GM19328 (cell line): ENCODE data around the gene XPR1.

ENCODE experiments used
- ATAC-seq: cut with Tn5 transposase; IDR thresholded peaks from one replicate; pipeline ENCODE4 v1.9.1; 2021; ENCODE audit warnings: mild to moderate bottlenecking, moderate library complexity; ENCODE audit not compliant: unreplicated experiment

XPR1 gene

DNA sequence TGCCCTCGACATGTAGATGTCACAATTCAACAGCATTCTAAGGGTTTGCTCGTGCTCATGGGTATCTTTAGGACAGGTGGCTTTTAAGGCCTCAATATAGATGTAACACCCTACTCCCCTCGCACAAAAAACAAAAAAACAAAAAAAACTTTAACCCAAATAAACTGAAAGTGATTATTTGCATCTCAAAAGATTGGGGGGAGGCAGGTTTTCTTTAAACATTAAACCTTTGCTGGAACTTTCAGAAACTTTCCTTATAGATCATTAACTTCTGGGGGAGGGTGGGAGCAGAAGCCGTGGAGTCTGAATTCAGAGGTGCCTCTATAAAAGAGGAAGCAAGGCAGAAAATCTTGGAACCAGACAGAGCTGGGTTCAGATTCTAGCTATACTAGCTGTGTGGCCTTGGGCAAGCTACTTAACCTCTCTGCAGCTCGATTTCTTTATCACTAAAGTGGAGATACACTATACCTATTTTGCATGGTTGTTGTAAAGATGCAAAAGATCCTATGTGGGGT is 277.7 kb downstream of the XPR1 start:
- no peak for ATAC-seq

DNA sequence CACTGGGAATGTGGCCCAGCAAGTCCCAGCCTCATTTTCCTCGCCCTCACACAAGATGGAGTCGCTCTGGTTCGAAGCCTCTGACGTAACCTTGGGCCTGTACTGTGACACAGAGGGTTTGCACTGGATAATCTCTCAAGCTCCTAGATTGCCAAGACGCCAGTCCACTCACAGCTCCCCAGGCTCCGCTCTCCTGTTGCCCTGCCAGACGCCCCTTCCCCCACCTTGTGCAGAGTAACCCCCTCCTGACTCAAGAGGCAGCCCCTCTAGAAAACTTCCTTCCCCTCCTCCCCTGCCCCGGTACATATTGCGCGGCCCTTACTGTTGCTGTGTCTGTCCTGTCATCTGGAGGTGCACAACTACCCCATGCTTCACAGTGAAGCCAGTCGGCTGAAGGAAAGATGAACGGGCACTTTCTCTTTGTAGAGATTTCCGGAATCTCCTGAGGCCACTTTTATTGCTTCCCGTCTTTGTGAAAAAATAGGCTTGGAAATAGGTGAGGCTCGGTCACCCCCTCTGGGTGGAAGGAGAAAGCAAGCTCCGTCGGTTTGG is 279.9 kb downstream of the XPR1 start:
- ATAC-seq = no peak

DNA sequence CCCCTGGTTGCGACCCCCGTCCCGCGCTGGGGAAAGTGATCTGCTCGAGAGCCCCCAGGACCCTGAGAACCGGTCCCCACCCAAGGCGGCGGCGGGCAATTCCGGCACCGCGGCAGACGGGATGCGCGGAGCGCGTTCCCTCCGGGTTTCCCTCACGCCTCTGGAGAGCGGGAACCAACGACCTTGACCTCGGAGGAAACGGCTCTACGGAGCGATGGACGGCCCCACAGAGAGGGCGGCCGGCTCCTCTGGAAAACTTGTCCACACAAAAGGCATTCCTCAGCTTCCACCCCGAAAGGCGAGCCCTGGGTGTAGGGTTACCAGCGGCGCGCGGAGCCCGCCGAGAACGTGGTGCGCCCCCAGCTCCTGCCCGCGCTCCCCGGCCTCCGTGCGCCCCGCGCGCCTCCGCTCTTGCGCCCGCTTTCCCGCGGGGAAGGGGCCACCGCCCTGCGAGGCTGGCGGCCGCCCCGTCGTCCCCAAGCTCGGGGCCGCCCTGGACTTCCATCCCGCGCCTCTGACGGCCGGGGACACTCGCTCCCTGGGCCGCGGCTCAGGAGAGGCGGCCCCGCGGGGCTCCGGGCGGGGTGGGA is 280.5 kb downstream of the XPR1 start:
- ATAC-seq = no peak

DNA sequence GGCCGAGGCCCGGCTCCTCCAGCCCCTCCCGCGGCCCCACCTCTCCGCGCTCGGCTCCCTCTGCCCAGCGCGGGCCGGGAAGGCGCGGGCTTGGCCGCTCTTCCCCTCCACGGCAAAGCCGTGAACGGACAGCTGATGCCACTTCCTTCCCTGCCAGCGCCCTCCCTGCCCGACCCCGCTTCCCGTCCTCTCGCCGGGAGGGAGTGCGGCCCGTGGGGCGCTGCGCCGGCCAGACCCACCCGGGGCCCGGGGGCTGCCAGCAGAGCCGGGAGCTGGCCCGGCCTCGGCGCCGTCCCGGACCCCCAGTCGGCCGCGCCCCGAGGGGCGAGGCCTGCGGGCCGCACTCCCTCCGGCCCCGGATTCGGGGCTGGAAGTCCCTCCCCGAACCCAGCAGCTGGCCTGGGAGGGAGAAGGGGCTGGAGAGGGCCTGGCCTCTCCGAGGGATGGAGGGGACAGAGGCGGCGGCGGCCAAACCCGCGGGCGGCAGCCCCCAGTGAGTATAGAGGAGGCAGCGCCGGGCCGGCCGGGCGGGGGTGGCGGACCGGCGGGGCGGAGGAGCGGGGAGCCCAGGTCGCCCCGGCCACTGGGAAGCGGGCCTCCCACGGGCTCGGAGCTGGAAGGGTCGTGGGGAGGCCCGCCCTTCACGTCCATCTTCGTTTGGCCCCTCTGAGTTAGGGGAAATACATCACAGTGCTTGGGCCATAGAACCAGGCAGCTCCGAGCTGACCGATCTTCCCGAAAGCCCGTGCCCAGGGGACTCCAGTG is 281.2 kb downstream of the XPR1 start, which contains the start of gene KIAA1614:
Gene KIAA1614, plus strand, starts transcription at position 97 of the 765 bp plus-strand sequence. Its CDS starts 347 bp downstream, at position 444.
- ATAC-seq = no peak

DNA sequence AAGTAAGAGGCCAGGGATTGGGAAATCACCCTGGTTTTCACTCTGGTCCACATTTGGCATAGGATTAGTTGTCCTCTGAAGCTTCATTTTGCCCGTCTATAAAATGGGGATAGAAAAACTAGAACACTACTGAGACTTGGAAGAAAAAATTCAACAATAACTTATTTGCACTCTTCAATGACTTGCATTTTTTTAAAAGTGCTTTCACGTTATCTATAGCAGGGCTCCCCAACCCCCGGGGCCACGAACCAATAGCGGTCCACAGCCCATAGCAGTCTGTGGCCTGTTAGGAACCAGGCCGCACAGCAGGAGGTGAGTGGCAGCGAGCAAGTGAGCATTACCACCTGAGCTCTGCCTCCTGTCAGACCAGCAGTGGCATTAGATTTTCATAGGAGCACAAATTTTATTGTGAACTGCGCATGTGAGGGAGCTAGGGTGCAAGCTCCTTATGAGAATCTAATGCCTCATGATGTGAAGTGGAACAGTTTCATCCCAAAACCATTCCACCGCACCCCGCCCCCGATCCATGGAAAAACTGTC is 283.7 kb downstream of the XPR1 start:
- ATAC-seq = no peak

DNA sequence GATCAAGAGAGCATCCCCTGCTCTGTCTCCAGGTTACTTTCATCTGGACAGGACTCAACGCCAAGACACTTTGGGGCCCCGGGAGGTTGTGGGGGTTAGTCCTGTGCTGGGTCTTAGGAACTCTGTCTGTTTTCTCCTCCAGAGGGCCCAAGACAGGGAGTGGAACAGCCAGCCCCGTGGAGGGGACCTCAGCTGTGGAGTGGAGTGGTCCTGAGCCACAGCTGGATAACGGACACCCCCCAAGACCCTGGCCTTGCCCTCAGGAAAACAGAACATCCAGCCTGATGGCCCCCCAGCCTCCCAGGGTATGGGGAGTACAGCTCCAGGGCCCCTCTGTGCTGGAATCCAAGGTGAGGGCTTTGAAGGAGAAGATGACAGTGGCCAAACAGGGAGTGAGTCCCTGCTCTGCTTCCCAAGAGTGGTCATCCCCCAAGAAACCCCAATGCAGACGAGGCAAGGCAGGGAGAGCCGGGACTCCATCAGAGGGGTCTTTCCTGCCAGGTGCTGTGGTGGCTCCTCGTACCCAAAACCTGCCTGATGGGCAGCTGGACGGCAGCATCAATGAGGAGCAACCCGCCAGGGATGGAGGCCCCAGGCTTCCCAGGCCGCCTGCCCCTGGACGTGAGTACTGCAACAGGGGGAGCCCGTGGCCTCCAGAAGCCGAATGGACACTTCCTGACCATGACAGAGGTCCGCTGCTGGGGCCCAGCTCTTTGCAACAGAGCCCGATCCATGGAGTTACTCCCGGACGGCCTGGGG is 284.4 kb downstream of the XPR1 start:
- ATAC-seq = no peak

DNA sequence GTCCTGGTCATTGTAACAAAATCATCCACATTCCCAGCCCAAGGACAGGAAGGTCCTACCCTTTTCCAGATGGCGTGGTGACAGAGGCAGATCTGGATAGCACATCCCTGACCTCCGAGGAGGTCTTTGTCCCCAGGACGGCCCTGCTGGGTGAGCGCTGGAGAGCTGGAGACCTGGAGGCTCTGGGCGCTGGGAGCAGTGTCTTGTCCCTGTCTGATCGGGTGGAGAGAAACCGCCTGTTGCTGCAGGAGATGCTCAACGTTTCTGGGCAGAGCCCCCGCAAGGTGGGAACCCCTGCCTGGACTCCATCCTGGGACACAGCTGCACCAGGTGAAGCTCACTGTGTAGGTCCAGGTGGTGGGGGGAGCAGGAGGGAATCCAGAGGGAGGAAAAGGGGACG is 284.9 kb downstream of the XPR1 start:
- no peak for ATAC-seq

DNA sequence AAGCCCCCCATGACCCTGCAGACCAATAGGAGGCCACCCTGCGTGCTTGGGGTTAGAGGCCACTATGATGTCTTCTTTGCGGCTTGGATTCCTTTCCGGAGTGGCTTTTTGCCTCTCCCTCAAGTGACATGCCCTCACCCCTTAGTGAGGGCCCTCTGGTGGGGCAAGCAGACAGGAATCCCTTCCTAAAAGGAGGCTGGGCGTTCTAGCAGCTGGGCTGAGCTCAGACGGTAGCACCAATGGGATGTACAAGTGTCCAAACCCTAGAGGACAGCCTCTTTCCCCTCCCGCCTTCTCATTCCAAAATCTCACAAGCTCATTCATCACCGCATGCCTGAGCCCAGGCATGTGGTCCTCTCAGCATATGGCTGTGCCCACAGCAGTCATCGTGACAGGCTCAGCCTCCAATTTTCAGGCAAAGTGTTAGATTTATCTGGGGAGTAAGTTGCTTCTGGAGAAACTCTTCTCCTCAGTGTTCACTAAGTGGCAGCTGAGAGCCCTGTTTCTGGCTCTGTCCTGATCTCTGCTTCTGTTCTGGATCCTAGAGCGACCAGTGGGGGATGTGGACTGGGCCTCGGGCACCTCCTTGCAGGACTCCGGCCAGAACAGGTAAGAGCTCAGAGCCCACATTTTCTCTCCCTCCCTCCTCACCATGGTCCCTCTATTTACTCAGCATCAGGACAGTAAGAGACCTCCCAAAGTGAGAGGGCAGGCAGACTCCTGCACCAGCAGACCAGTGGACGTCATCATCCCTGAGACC is 285.7 kb downstream of the XPR1 start:
- no peak for ATAC-seq

DNA sequence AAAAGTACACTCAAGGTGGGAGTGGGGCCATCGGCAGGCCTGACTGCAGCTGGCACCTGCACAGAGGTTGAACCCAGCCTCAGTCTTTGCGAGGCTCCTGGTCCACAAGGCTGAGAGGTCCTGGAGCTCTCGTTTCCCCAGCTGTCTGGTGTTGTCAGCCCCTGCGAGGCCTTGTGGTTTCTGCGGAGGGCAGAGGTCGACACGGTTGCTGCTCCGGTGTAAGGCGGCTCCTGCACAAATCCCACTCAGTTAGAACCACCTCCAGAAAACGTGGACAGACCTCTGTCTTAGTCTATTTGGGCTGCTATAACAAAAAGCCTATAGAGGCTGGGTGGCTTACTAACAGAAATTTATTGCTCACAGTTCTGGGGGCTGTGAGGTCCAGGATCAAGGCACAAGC is 286.7 kb downstream of the XPR1 start:
- ATAC-seq = no peak

DNA sequence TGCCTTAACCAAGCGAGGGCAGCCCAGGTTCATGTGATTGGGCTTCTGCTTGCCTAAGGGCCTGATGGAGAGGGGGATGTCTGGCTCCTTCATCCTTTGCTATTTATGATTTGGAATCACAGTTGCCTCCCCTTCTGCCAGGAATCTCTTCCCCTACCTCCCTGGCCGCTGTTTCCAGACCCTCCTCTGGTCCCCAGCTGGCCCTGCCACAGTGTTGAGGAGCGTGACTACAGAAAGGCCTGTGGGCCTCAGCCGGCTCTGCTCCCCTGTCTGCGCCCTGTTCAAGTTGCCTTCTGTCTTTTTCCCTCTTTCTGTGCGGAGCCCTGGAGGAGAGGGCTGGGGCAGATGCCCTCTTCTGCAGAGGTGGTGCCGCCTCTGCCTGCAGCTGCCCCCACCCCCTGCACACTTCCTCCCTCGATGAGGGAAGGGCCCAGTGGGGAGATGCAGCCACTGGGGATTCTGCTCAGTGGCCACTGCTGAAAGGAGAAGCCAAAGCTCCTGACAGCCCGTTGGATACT is 287.4 kb downstream of the XPR1 start:
- no peak for ATAC-seq

DNA sequence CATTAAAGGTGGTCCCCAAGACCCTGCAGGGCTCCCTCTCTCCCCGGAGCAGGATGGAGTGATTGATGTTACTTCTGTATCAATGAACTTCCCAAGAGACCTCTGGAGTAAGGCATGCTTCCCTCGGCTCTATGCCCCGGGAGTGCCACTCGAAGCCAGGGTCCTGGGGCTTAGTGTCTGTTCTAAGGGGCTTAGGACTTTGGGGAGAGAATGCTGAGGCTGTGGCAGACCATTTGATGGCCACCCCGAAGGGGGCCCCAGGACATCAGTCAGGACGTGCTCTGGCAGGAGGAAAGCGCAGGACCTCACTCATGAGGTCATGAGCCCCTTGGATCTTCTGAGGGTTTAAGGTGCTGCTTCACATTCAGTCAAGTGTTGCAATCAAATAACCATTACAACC is 288.4 kb downstream of the XPR1 start:
- ATAC-seq = no peak

DNA sequence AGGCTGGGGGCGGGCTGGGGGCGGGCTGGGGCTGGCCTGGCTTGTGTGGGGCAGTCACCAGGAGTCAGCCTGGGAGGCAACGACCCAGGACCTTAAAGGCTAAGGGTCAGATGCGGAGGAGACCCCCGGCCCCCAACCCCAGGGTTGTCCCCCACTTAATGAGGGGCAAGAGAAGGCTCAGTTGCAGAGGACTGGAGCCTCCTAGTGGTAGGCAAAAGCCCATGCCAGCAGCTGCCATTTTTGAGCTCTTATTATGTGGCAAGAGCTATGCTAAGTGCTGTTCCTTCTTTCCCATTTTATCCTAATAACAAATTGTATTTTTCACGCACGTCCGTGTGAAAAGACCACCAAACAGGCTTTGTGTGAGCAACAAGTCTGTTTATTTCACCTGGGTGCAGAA is 288.9 kb downstream of the XPR1 start:
- no peak for ATAC-seq

DNA sequence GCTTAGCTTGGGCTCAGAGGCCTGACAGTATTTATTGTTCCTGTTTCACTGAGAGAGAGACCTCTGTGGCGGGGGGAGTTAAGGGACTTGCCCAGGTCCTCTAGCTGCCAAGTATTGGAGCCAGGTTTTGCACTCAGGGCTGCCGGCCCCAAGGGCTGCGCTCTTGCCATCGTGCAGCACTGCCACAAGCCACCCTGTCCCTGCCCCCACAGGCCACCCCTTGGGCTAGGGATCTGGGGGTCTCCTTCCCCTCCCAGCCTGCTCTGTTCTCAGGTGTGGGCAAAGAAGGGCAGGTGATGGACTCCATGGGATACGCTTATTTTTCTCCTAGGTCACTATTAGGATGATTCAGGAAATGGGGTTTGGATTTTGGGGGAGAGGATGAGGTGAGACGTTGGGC is 289.6 kb downstream of the XPR1 start:
- ATAC-seq = no peak

DNA sequence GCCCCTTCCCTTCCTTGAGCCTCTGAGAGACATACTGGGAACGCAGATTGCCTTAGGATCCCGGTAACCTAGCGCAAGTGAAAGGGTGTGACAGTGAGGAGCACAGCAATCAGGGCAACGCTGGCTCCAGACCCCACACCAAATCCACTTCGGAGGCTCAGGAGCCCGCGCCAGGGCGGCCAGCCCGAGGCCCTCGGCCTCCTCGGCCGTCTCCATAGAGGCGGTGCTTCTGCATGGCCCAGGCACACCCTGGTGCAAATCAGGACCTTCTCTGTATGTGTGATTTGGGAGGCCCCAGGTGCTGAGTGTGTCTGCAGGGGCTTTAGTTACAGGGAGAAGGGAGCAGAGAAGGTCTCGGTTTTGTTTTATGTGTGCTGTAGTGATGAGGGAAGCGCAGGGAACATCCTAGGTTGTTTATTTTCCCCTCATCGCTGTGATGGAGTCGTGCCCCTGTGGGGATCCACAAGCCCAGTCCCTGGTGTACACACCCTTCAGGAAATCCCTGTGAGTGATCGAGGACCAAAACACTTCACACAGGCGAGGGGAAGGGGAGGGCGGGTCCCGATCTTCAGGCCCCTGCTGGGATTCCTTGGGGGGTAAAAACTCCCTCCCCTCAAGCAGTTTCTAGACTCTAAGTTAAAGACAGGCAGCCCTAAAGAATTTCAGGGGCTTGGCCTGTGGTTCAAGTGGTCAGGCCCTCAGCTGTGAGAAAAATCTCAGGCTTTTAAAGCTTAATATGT is 290.2 kb downstream of the XPR1 start:
- no peak for ATAC-seq

DNA sequence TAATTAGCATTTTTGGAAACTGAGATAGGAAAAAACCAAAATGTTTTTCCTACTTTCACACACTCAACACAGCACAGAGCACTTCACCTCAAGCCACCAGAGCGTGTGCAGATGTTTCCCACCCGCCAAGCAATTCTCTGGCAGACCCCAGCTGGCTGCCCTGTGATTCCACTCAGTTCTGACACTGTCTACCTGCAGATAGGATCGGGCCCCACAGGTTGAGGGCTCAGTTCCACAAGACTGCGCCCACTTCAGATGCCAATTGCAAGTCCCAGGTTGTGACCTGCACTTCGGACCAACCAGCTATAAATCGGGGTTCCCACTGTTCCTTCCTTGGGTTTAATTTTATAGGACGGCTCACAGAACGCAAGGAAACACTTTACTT is 290.8 kb downstream of the XPR1 start:
- no peak for ATAC-seq

DNA sequence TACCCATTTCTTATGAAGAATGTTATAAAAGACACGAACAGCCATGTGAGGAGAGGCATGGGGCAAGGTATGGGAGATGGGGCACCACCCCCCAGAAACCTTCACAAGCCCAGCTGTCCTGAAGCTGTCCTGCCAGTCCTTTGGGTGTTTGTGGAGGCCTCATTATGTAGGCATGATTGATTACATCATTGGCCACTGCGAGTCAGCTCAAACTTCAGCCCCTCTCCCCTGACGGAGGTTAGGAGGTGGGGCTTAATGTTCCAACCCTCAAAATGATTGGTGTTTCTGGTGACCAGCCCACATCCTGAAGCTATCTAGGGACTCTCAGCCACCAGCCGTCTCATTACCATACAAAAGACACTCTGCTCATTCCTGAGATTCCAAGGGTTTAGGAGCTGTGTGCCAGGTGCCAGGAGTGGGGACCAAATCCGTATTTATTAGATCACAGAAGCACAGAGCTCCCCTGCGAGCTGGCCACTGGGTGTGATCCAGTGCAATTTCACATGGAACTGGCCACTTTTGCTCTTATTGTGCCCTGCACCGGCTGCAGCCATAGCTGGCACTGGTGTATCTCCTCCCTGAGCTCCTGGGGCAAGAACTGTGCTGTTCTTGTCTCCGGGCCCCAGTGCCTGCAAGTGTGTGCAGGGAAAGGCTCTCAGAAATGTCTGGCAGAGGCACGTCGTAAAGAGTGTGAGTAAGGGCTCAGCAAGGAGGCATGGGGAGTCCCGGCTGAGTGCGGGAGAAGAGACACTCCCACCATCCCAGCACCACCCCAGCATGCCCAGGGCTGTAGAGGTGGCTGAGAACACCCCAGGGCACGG is 291.4 kb downstream of the XPR1 start:
- no peak for ATAC-seq

DNA sequence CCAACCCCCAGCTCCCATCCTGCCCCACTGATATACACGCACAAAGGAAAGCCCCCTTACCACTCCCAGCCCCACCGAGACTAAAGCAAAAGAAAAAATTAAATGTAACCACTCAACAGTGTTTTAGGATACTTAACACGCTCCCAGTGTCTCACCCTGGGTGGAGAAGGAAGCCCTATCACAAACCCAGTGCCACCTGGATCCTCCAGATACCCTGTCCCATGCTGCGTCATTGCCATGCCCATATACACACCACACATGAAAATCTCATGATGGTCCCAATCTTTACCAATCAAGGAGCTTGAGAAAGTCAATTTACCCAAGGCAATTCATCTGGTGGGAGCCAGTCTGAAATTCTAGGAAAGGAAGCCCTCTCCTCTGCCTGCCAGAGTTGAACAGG is 292.1 kb downstream of the XPR1 start:
- no peak for ATAC-seq

DNA sequence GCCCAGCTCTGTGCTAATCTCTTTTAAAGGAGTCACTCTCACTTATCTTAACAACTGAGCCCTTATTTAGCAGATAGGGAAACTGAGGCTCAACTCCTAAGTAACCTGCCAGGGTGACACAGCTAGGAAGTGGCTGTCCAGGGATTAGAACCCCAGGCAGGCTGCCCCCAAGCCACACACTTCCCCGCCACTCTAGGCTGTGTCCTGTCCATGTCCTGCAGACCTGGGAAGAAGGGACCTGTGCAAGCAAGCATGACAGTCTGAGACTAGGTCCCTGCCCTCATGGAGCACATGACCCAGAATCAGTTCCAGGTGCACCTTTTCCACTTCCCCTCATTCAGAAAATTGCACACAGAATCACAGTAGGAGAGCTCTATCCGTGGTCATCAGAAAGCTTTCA is 293.1 kb downstream of the XPR1 start:
- no peak for ATAC-seq
